SU-DHL-6 (cell line): ENCODE results near the gene SMAD1.

Experiments used
- EZH2phosphoT487 ChIP-seq: fragments of 200-600 bp; sonication (generic), shearing (Covaris generic); conservative IDR thresholded peaks from 2 replicates; pipeline ENCODE4 v1.6.1; 2018; ENCODE audit warnings: mild to moderate bottlenecking, antibody characterized with exemption, low read length, moderate library complexity, mixed read lengths
- TF ChIP-seq, protein P1 (sequence below): fragments of 200-600 bp; sonication (generic); IDR thresholded peaks from one replicate; pipeline ENCODE4 v1.5.1; 2017; ENCODE audit warnings: antibody characterized with exemption, mild to moderate bottlenecking, low read length, moderate library complexity; ENCODE audit not compliant: insufficient read depth, poor library complexity, severe bottlenecking

DNA sequence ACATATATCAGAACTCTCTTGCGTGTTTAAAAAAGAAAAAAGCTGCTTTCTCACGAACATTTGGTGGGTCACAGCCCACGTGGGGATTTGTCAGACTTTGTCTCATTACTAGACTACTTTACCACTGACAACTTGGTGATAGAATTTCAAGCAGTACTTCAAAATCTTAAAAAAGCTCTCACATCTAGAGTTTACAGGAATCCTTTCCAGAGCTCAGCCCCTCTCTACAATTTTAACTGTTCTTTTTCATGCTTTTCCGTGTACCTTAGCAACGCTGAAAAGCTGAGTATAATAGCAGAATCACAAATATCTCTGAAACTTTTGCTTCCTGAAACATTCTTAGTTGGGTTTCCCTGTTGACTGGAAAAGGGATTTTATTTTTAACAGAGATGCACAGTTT lies 50.2 kb downstream of the SMAD1 start:
- TF ChIP-seq, protein P1, sequence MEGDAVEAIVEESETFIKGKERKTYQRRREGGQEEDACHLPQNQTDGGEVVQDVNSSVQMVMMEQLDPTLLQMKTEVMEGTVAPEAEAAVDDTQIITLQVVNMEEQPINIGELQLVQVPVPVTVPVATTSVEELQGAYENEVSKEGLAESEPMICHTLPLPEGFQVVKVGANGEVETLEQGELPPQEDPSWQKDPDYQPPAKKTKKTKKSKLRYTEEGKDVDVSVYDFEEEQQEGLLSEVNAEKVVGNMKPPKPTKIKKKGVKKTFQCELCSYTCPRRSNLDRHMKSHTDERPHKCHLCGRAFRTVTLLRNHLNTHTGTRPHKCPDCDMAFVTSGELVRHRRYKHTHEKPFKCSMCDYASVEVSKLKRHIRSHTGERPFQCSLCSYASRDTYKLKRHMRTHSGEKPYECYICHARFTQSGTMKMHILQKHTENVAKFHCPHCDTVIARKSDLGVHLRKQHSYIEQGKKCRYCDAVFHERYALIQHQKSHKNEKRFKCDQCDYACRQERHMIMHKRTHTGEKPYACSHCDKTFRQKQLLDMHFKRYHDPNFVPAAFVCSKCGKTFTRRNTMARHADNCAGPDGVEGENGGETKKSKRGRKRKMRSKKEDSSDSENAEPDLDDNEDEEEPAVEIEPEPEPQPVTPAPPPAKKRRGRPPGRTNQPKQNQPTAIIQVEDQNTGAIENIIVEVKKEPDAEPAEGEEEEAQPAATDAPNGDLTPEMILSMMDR, result no peak
- TF ChIP-seq EZH2phosphoT487, result no peak
